ENCODE measurements around the gene TGOLN2.
A peak's percentile ranks its signal among the peaks of the same experiment; 100 is the strongest.
"Not testable (repeated sequence)": the region's sequence is repeated elsewhere in the genome, so short reads cannot be mapped to it uniquely, and the experiment has no call there.

Gene TGOLN2

GRCh38 chr2:85334928-85335327 is 7.1 kb upstream of the TGOLN2 start:
- no peak for DNase-seq

GRCh38 chr2:85333877-85334276 is 6.1 kb upstream of the TGOLN2 start:
- not testable (repeated sequence) for DNase-seq

GRCh38 chr2:85330839-85331636 is 3.2 kb upstream of the TGOLN2 start:
- DNase-seq, result no peak

- not testable (repeated sequence) for DNase-seq
Observed at GRCh38 chr2:85329701-85330100, 1.9 kb upstream of the TGOLN2 start.

GRCh38 chr2:85329181-85329651 is 1.4 kb upstream of the TGOLN2 start:
- peak; percentile 65 for DNase-seq

GRCh38 chr2:85327160-85327821 is 498 bp downstream of the TGOLN2 start:
- DNase-seq, result peak; percentile 37

- DNase-seq, result peak; percentile 72
Observed at GRCh38 chr2:85326406-85327159, 1.2 kb downstream of the TGOLN2 start.

- DNase-seq, result no peak
Observed at GRCh38 chr2:85325466-85325811, 2.4 kb downstream of the TGOLN2 start.

- DNase-seq, result no peak
Observed at GRCh38 chr2:85324639-85325465, 2.9 kb downstream of the TGOLN2 start.

- not testable (repeated sequence) for DNase-seq
Observed at GRCh38 chr2:85323988-85324367, 3.8 kb downstream of the TGOLN2 start.

GRCh38 chr2:85323351-85323987 is 4.3 kb downstream of the TGOLN2 start:
- no peak for DNase-seq

GRCh38 chr2:85319796-85320195 is 8.0 kb downstream of the TGOLN2 start:
- DNase-seq, result no peak

GRCh38 chr2:85318222-85319074 is 9.3 kb downstream of the TGOLN2 start:
- no peak for DNase-seq

GRCh38 chr2:85315921-85316320 is 11.9 kb downstream of the TGOLN2 start:
- DNase-seq, result not testable (repeated sequence)

GRCh38 chr2:85314884-85315242 is 12.9 kb downstream of the TGOLN2 start:
- DNase-seq, result no peak

- no peak for DNase-seq
Observed at GRCh38 chr2:85312404-85312803, 15.4 kb downstream of the TGOLN2 start.

- no peak for DNase-seq
Observed at GRCh38 chr2:85310330-85310729, 17.5 kb downstream of the TGOLN2 start.

GRCh38 chr2:85309699-85310321 is 18.0 kb downstream of the TGOLN2 start:
- no peak for DNase-seq

GRCh38 chr2:85308896-85309555 is 18.8 kb downstream of the TGOLN2 start:
- no peak for DNase-seq

- no peak for DNase-seq
Observed at GRCh38 chr2:85308201-85308600, 19.6 kb downstream of the TGOLN2 start.

Data from OCI-M1 (cell line).